HepG2 (cell line): ENCODE data around the gene ADAMTS12.

Experiments
- BORCS8-MEF2B ChIP-seq: sonication (generic); formaldehyde crosslinking; IDR thresholded peaks from 2 replicates; pipeline ENCODE4 v1.8.0; 2022; ENCODE audit warnings: mild to moderate bottlenecking, missing genetic modification reagents
- CREB1 ChIP-seq, 2 experiments: fragments of 450-650 bp in 1 of 2; IDR thresholded peaks; 2 replicates each; pipeline ENCODE4 v1.6.1; 2016 to 2017; ENCODE audit warnings: control low read depth in 1 of 2, mild to moderate bottlenecking in 1 of 2, missing compliant biosample characterization in 1 of 2, missing genetic modification characterization in 1 of 2
- ELF4 ChIP-seq: sonication (generic); formaldehyde crosslinking; IDR thresholded peaks from 2 replicates; pipeline ENCODE4 v1.5.0; 2020; ENCODE audit warnings: missing genetic modification reagents, mild to moderate bottlenecking, moderate library complexity, borderline replicate concordance
- EZH2 ChIP-seq: conservative IDR thresholded peaks from 2 replicates; pipeline ENCODE4 v1.6.1; 2012; ENCODE audit warnings: mild to moderate bottlenecking, low read depth, low read length, moderate library complexity
- KAT8 ChIP-seq: IDR thresholded peaks from 2 replicates; pipeline ENCODE4 v1.6.1; 2016; ENCODE audit warnings: missing genetic modification reagents, missing compliant biosample characterization
- KDM1A ChIP-seq: IDR thresholded peaks from 2 replicates; pipeline ENCODE4 v1.6.1; 2016; ENCODE audit warnings: missing compliant biosample characterization
- MAX ChIP-seq: IDR thresholded peaks from 2 replicates; pipeline ENCODE4 v1.6.1; 2012; ENCODE audit warnings: inconsistent platforms
- REST ChIP-seq, 2 experiments: IDR thresholded peaks; 2 replicates each; pipeline ENCODE4 v1.6.1; 2011 to 2012; ENCODE audit warnings: low read length in 2 of 2, borderline replicate concordance in 1 of 2, low read depth in 1 of 2, mild to moderate bottlenecking in 1 of 2, moderate library complexity in 1 of 2
- TARDBP ChIP-seq: sonication (generic); formaldehyde crosslinking; IDR thresholded peaks from 2 replicates; pipeline ENCODE4 v1.8.0; 2022; ENCODE audit warnings: mild to moderate bottlenecking, missing genetic modification reagents
- ZNF367 ChIP-seq: sonication (generic); formaldehyde crosslinking; IDR thresholded peaks from 2 replicates; pipeline ENCODE4 v1.4.0; 2020; ENCODE audit warnings: missing genetic modification reagents, borderline replicate concordance
- ZNF468 ChIP-seq: sonication (generic); formaldehyde crosslinking; IDR thresholded peaks from 2 replicates; pipeline ENCODE4 v1.8.0; 2022; ENCODE audit warnings: mild to moderate bottlenecking, moderate library complexity, missing genetic modification reagents
- ZNF792 ChIP-seq: IDR thresholded peaks from 2 replicates; pipeline ENCODE4 v1.6.1; 2016
- TF ChIP-seq, protein P1 (sequence below): conservative IDR thresholded peaks from 2 replicates; pipeline ENCODE4 v1.6.1; 2018; ENCODE audit warnings: missing genetic modification reagents
- TF ChIP-seq, protein P2 (sequence below): sonication (generic); formaldehyde crosslinking; conservative IDR thresholded peaks from 2 replicates; pipeline ENCODE4 v1.4.0; 2020; ENCODE audit warnings: missing genetic modification reagents

DNA sequence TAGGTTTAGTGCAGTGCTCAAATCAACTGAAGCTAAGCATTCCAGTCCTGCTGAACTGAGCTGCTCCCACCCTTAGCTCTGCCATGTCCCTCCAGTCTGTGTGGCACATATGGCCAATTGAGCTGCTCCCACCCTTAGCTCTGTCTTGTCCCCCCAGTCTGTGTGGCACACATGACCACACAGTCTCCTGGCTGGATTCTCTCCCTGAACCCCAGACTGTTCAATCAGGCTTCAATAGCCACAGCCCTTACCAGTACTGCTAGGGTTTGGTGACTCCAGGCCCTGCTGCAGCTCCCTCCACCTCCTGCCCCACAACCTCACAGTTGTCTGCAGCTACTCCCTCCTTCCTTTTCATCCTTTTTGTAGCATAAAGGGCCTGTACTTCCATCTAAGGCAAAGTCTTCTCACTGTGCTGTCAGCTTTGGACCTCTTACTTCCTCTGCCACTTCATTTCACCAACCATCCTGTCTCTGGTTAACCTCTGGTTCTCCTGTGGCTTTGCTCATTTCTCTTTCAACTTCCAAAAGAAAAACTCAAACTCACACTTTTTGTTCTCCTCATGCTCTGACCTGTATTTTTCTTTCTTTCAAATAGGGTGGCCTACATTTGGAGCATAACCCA, 50.8 kb downstream of the ADAMTS12 start:
- TF ChIP-seq ZNF792 (CRISPR knock-in tag) = no peak
- TF ChIP-seq ZNF468 = no peak
- no peak for TF ChIP-seq MAX
- no peak for TF ChIP-seq EZH2
- TF ChIP-seq, protein P1, sequence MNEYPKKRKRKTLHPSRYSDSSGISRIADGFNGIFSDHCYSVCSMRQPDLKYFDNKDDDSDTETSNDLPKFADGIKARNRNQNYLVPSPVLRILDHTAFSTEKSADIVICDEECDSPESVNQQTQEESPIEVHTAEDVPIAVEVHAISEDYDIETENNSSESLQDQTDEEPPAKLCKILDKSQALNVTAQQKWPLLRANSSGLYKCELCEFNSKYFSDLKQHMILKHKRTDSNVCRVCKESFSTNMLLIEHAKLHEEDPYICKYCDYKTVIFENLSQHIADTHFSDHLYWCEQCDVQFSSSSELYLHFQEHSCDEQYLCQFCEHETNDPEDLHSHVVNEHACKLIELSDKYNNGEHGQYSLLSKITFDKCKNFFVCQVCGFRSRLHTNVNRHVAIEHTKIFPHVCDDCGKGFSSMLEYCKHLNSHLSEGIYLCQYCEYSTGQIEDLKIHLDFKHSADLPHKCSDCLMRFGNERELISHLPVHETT = no peak
- TF ChIP-seq TARDBP (CRISPR knock-in tag) = no peak
- no peak for TF ChIP-seq REST (IDR thresholded peaks at IDR 0.05; ENCODE audit: borderline replicate concordance in 1 of 2, low read depth in 1 of 2, low read length in 2 of 2)
- TF ChIP-seq CREB1 (IDR thresholded peaks at IDR 0.05) = no peak
- no peak for TF ChIP-seq CREB1 (CRISPR knock-in tag; IDR thresholded peaks at IDR 0.05)
- no peak for TF ChIP-seq KAT8 (CRISPR knock-in tag)
- no peak for TF ChIP-seq KDM1A (CRISPR knock-in tag)
- no peak for TF ChIP-seq ELF4 (CRISPR knock-in tag)
- TF ChIP-seq, protein P2, sequence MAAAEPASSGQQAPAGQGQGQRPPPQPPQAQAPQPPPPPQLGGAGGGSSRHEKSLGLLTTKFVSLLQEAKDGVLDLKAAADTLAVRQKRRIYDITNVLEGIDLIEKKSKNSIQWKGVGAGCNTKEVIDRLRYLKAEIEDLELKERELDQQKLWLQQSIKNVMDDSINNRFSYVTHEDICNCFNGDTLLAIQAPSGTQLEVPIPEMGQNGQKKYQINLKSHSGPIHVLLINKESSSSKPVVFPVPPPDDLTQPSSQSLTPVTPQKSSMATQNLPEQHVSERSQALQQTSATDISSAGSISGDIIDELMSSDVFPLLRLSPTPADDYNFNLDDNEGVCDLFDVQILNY (CRISPR knock-in tag) = no peak
- no peak for TF ChIP-seq BORCS8-MEF2B (CRISPR knock-in tag)
- TF ChIP-seq ZNF367 = no peak
